Measurements from ENCODE around the gene TUBAL3. TPM values are rescaled to one million over a fixed set of nuclear protein-coding genes. Genes with fewer than 3 reads are reported as not detected.
"Not testable (repeated sequence)": the region's sequence is repeated elsewhere in the genome, so short reads cannot be mapped to it uniquely, and the experiment has no call there.

TUBAL3 gene
- total RNA-seq, 2 donors from 2014 or later = not detected

- ATAC-seq = peak; percentile 10
- Histone ChIP-seq H3K36me3 (replicated peaks in 1 of 2; ENCODE audit: insufficient read depth in 1 of 2, low read depth in 2 of 2) (no peaks in the 10 kb centered on the region), H3K9me3 (no peaks in the 10 kb centered on the region), H3K4me3 (peak overlapping the region; percentile 57 to 75), H3K4me1 (peaks cover 16% of the 10 kb centered on the region), H3K27ac (peak overlapping the region; percentile 91 to 94 (median 92)), H3K27me3 (no peaks in the 10 kb centered on the region)
- WGBS, 2 donors = 4 to 5% methylated on average over 13 to 17 of the region's 20 CpGs
- DNase-seq = peak in 3 of 4 donors; percentile 16 to 30 (median 27)
- intact Hi-C loops (cut with DNase I) = no loop called here
- TF ChIP-seq CTCF (IDR thresholded peaks at IDR 0.05) (no peak), POLR2A (IDR thresholded peaks at IDR 0.05) (no peak)
Measured at GRCh38 chr10:5413012-5413938, 8.6 kb upstream of the TUBAL3 start.

GRCh38 chr10:5412277-5412941, 7.8 kb upstream of the TUBAL3 start, which contains the start of gene NET1:
NET1 (plus strand) TSS chr10:5412557; CDS start chr10:5412693, 136 bp downstream.
- 0% methylated on average over 20 to 42 of the region's 48 CpGs for WGBS, 2 donors
- peak within 1 kb of the TSS; percentile 91 to 94 (median 92) for H3K27ac ChIP-seq

GRCh38 chr10:5411941-5412276, 7.3 kb upstream of the TUBAL3 start:
- Histone ChIP-seq H3K4me3 (peak overlapping the region in 1 of 2 donors; percentile 57), H3K4me1 (peaks cover 16% of the 10 kb centered on the region), H3K36me3 (replicated peaks in 1 of 2; ENCODE audit: insufficient read depth in 1 of 2, low read depth in 2 of 2) (no peaks in the 10 kb centered on the region), H3K27me3 (no peaks in the 10 kb centered on the region), H3K27ac (peak overlapping the region; percentile 1 to 94 (median 92)), H3K9me3 (no peaks in the 10 kb centered on the region)
- WGBS, 2 donors = 19 to 20% methylated on average over 3 of the region's 3 CpGs
- no peak for ATAC-seq
- DNase-seq = no peak
- TF ChIP-seq POLR2A (IDR thresholded peaks at IDR 0.05) (no peak), CTCF (IDR thresholded peaks at IDR 0.05) (no peak)
- intact Hi-C loops (cut with DNase I) = no loop called here

More at GRCh38 chr10:5412277-5412941, 7.8 kb upstream of the TUBAL3 start, which contains the start of gene NET1:
- Histone ChIP-seq H3K27me3 (no peaks in the 10 kb centered on the region), H3K9me3 (no peaks in the 10 kb centered on the region), H3K36me3 (replicated peaks in 1 of 2; ENCODE audit: insufficient read depth in 1 of 2, low read depth in 2 of 2) (no peaks in the 10 kb centered on the region), H3K4me3 (peak within 1 kb of the TSS; percentile 57 to 75), H3K4me1 (peaks cover 16% of the 10 kb centered on the region)
- intact Hi-C loops (cut with DNase I) = no loop called here
- peak; percentile 94 to 96 (median 96) for DNase-seq
- TF ChIP-seq CTCF (IDR thresholded peaks at IDR 0.05) (no peak), POLR2A (IDR thresholded peaks at IDR 0.05) (peak; percentile 71 to 85 (median 79))
- peak; percentile 98 for ATAC-seq

GRCh38 chr10:5410787-5411186, 6.2 kb upstream of the TUBAL3 start:
- H3K27ac ChIP-seq; intact Hi-C loops (cut with DNase I); H3K9me3 ChIP-seq: not testable (repeated sequence)

GRCh38 chr10:5406918-5407317, 2.3 kb upstream of the TUBAL3 start:
- H3K4me1 ChIP-seq = peaks cover 1% of the 10 kb centered on the region
- H3K36me3 ChIP-seq (replicated peaks in 1 of 2; ENCODE audit: insufficient read depth in 1 of 2, low read depth in 2 of 2) = no peaks in the 10 kb centered on the region
- WGBS, 2 donors = 38 to 59% methylated on average over 1 of the region's 1 CpG
- no peak overlapping the region for H3K4me3 ChIP-seq
- H3K9me3 ChIP-seq = no peaks in the 10 kb centered on the region
- intact Hi-C loops (cut with DNase I) = no loop called here
- H3K27me3 ChIP-seq = no peaks in the 10 kb centered on the region
- no peak for TF ChIP-seq CTCF (IDR thresholded peaks at IDR 0.05)
- no peak for TF ChIP-seq POLR2A (IDR thresholded peaks at IDR 0.05)
- DNase-seq (no peak), ATAC-seq (no peak)
- H3K27ac ChIP-seq = no peak overlapping the region

More at GRCh38 chr10:5410787-5411186, 6.2 kb upstream of the TUBAL3 start:
- not testable (repeated sequence) for H3K27me3 ChIP-seq; H3K4me3 ChIP-seq; DNase-seq; H3K36me3 ChIP-seq (replicated peaks in 1 of 2; ENCODE audit: insufficient read depth in 1 of 2, low read depth in 2 of 2); ATAC-seq
- peaks cover 16% of the 10 kb centered on the region for H3K4me1 ChIP-seq
